RPMI7951 (cell line): ENCODE data around the gene TMEM37. TPM values are rescaled to one million over a fixed set of nuclear protein-coding genes. Genes with fewer than 3 reads are reported as not detected.

Experiments used
- DNase-seq: peaks from one replicate; pipeline ENCODE4 v3.0.0-alpha.2; 2012; ENCODE audit warnings: low read depth
- total RNA-seq: library from RNA; depleted of rRNA; stranded (reverse); fragments of >200 nt; shearing (Covaris generic); gene quantifications from 2 replicates; pipeline ENCODE4 v1.2.3, GENCODE V29; 2014

TMEM37 gene
- total RNA-seq, 1 experiment from 2014 or later, result not detected

DNA sequence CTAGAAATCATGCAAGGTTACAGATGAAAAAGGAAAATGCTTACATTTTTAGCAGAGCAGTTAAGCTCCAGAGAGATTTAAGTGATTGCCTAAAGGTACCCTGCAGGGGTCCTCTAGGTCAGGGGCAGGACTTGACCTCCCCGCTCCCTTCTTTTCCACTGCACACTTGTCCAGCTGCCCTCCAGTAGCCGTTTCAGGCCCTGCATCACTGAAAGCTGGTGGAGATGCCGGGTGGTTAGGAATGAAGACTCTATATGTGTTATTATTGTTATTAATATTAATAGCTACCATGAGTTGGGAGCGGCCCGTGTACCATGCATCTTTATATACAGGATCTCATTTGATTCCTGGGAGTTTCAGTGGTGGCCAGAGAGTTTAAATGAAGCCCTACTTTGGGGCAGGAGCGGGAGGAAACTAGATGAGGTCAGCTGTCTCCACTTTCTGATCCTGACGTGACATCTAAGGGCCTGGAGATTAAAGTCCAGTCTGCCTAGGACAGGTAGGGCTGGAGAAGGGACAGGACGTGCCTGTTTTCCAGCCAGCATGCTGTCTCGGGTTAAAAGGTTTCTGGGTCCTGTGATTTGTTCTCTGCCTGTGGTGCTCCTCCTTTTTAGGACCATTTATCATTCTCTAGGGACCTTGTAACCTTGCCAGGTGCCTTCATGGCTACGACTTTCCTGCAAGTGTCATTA, 2.1 kb downstream of the TMEM37 start:
- no peak for DNase-seq

DNA sequence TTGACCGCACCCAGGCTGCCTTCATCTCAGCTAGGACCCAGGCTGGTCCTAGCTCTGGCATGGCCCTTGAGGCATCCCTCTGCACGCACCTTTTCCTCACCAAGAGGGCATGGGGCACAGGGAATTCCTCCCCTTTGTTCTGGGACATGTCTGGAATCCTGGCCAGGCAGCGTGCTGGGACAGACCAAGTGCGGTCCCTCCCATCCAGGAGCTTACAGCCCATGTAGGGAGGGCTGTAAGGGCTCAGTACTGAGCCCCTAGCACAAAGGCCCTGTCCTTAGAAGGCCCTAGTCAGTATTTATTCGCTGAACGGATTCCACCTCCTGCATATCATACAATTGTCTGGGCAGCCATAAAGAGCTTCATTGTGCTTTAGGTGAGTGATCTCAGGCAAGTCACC, 3.0 kb downstream of the TMEM37 start:
- DNase-seq, result no peak

DNA sequence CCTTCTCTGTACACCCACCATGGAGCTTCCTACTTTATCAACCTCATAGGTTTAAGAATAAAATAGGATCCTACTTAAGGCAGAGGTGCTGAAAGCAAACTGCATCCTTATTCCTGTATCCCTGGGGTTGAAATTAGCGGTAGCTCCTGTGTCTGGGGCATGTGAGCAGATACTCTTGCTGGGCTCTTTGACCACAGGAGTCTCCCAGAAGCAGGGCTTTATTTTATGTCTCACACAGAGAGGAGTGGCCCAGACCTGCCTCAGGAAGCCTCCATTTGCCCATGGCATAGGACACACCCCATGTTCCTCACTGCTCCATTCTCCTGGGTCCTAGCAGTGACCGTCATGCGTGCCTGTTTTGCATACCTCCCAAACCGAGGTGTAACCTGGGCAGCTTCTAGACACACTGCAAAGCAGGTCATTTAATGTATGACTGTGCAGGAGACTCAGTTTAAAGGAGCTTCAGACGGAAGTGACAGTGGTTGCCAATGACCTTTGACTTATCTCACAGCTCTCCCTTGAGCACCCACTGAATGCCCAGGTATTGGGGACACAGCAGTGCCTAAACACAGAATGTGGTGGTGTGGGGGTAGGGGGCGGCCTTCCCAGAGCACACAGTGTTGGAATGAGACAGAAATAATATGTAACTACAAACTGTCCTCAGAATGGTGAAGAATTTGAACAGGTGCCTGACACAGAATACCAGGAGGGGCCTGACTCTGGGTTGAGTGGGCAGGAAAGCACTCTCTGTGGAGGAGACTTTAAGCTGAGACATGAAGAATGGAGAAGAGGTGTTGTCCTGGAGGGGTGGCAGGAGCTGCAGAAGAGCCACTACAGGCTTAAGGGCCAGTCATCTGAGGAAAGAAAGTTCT, 3.7 kb downstream of the TMEM37 start:
- DNase-seq, result no peak

DNA sequence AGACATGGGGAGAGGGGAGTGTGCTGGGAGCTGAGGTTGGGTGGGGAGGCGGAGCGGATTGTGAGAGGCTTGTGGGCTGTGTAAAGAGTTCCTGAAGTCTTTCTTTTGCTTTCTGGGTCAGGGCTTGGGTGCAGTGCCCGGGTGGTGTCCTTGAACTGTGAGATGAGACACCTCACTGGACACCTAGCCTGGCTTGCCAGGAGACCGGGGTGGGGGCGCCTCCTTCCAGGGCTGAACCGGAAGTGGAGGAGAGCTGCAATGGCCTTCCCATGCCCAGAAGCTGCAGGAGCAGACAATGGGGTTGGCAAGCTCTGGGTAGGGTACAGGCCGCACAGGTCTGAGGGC, 4.3 kb downstream of the TMEM37 start:
- DNase-seq, result no peak

DNA sequence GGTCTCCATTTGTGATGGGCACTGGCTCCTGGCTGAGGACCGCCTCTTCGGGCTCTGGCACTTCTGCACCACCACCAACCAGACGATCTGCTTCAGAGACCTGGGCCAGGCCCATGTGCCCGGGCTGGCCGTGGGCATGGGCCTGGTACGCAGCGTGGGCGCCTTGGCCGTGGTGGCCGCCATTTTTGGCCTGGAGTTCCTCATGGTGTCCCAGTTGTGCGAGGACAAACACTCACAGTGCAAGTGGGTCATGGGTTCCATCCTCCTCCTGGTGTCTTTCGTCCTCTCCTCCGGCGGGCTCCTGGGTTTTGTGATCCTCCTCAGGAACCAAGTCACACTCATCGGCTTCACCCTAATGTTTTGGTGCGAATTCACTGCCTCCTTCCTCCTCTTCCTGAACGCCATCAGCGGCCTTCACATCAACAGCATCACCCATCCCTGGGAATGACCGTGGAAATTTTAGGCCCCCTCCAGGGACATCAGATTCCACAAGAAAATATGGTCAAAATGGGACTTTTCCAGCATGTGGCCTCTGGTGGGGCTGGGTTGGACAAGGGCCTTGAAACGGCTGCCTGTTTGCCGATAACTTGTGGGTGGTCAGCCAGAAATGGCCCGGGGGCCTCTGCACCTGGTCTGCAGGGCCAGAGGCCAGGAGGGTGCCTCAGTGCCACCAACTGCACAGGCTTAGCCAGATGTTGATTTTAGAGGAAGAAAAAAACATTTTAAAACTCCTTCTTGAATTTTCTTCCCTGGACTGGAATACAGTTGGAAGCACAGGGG, 5.5 kb downstream of the TMEM37 start:
- DNase-seq, result no peak

DNA sequence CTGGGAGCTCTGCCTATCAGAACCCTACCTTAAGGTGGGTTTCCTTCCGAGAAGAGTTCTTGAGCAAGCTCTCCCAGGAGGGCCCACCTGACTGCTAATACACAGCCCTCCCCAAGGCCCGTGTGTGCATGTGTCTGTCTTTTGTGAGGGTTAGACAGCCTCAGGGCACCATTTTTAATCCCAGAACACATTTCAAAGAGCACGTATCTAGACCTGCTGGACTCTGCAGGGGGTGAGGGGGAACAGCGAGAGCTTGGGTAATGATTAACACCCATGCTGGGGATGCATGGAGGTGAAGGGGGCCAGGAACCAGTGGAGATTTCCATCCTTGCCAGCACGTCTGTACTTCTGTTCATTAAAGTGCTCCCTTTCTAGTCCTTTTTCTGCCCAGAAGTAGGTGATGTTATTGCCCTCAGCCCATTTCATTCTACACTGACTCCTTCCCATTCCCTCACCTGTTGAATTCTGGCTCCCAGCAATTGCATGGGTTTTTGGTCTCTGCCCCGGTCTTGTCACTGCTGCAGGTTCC, 6.5 kb downstream of the TMEM37 start:
- DNase-seq, result no peak

DNA sequence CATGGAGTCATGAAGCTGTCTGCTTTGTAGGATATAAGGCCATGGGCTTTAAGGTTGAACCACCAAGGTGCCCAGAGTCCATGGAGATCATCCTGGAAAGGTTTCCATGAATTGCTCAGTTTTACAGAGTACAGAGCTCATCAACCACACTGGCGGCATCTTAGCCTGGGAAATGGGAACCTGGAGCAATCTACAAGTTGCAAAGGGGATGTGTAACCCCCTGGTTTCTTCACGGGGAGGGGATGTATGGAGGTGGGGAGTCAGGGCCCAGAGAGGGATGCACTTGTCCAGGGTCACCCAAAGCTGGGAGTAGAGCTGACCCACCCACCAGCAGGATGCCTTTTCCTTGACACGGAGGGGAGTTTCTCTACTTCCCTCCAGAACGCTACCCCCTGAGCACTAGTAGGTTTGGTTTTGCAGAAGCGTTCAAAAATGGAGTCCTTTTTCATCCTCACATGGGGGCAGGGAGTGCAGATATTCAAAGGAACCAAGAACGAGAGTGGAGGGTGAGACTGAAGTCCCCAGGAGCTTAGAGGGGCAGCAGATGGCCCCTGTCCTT, 7.2 kb downstream of the TMEM37 start:
- no peak for DNase-seq

DNA sequence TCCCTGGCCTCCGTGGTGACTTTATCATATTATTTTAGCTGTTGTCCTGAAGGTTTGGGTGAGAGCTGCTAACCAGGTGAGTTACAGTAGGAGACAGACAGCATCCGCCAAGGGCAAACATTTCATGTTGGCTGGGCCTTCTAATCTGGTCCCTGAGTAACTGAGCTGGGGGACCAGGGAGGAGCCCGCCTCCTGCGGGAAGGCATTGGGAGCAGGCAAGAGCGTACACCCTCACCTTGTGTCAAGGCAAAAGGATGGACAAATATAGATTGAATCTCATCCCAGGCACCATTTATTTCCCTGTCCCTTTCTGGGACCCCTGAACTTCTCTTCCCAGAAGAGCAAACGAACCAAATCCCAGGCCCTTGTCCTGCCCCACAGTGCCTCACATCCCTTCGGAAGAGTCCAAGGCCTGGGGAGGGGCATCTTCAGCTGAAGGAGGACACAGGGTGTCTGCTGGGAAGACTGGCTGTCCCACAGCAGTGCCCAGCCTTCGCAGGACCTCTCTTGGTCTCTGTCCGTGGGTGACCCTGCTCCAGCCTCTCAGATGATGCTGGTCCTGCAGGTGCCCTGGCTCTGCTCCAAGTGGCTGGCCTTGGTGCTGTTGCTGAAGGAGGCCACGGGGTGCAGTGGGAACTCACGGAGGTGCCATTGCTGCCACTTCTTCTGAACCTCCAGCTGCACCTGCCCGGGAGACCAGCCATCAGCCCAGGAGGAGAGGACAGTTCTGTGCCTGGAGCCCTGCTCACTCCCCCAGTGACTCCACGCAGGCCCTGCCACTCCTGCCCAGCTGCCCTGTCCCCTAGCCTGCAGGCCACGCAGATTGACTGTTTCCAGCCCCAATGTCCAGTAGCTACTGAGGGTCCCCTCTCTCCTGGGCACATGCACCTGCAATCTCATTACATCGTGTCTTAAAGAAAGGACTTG, 8.2 kb downstream of the TMEM37 start:
- DNase-seq, result no peak

DNA sequence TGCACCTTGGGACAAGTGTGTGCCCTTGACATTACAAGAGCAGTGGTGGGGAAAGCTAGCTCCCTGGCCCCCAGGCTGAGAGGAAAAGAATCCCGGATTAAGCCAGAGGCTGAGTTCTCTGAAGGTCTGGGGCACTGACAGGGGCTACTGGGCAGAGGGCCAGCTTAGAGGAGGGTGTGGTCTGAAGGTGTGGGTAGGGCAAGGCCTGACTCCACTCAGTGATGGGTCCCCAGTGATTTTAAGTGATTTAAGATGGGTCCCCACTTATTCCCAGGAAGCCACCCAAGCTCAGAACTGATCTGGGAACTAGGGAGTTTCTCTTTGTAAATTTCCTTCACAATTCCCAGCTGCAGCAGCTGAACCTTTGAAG, 8.8 kb downstream of the TMEM37 start:
- no peak for DNase-seq

DNA sequence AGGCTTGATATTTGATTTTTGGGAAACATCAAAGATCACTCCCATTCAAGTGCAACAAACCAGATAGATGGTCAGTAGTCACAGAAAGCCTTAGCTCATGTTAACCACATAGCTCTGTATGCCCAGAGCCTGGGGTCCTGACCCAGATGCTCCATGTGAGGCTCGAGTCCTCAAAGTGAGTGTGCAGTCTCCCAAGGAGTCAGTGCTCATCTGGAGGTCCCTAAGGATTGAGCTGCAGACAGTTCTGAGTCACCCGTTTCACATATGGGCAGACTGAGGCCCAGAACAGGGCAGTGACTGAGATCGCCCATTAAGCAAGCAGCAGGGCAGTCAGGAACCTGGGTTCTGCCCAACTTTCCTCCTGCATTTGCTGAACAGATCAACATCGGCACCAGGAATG, 9.2 kb downstream of the TMEM37 start:
- no peak for DNase-seq

DNA sequence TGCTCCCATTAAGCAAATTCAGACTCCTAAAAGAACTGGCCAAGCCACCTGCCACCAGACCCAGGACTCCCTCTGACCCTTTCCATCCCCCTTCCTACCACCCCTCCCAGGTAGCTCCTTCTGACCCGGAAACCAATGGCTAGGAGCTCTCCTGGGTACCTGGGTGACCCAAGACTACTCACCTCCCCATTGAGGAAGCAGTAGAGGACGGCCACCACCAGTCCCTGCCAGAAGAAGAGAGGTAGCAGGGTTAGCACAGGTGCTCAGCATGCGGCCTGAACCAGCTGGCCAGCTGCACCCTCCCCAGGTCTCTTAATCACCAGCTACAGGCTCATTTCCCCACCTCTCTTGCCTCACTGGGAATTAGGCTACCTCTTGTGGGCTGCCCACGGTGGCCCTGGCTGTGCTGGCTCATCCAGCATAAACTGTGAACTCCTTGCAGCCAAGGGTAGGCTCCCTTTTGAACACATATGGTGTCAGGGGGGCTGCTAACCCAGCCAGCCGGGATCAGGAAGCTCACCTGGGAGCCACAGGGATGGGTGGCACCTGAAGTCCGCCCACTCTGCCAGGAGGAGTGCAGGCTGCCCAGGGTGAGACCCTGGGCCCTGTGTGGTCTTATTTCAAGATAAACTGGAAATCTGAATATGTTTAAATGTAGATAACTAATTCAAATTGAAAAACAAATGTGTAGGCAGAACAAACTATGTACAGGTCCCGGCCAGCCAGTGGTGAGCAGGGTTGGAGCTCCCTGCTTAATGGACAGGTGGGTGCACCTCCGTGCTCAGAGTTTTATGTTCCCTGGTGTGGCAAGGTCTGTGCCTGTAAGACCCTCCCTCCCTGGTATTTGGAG, 9.9 kb downstream of the TMEM37 start:
- DNase-seq, result no peak

DNA sequence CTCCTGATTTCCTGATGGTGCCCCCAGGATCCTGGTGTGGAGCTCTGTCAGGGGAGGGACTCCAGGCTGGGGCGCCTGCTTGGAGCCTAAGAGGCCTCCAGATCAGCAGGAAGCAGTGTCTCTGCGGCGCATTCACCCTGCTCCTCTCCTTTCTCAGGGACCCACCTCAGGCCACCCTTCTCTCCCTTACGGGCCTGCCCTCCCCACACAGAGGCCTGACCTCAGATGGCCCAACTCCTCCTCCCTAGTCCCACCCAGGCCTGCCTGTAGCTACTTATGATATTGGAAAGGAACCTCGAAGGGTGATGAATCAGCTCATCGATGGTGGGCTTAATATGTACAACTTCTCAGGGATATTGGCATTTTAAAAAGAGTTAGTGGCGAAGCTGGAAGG, 10.6 kb downstream of the TMEM37 start:
- no peak for DNase-seq

DNA sequence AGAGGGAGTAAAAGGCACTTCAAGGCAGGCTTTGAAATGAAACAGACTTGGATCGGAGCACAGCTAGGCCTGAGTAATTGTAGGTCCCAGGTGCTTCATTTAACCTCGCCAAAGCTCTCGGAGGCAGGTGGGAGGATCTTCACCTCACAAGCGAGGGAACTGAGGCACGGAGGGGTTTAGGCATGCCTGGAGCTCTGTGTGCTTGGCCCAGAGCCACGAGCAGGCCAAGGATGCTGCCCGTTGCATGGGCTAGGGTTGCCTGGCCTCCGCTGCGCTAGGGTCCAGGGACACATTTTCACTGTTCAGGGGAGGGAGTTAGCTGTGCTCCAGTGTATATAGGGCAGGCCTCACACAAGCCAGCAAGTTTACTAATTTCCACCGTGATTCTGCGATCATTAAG, 11.2 kb downstream of the TMEM37 start:
- DNase-seq, result no peak

DNA sequence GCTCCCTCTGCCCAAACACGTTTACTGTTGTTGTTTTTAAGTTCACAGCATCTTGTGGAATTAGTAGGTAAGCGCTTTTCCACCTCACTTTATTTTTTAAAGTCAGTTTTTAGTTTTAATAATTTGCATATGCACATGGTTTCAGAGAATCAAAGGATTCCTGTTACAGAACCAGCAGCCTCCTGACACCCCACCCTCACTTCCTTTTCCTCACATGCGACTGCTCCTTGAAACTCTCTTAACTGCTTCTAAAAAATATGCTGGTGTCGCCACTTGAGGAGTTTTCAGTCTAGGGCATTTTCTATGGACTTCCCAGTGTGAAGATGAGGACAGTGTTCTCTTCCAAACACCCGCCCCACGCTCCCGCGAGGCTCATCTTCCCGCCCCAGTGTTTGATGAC, 14.4 kb downstream of the TMEM37 start:
- no peak for DNase-seq

DNA sequence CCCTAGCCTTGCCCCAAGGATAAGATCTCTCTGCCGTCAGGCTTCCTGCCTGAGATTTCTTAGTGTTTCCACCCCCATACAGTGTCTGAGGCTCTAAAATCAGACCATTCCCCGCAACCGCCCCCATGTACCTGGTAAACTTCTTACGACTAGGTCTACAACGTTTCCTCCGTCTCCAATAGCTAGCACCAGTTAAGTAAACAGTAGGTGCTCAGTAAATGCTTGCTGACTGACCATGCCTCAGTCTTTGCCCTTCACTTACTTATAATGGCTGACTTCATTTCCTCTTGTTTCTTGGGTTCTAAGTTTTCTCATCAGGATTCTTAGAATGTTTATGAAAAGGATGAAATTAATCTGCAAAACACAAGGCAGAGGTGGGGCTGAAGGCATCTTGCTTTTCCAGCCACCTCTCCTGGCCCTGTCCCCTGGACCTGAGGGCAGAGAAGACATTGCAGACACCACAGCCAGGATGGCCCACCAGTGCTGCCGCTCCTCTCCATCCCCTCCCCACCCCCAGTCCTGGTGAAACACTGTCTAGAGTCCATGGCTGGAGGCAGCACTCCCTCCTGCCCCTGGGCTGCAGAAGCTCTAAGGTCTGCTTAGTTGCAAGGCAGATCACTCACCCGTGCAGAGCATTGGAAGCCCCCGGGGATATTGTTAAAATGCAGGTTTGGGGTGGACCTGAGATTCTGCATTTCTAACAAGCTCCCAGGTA, 16.9 kb downstream of the TMEM37 start:
- no peak for DNase-seq

DNA sequence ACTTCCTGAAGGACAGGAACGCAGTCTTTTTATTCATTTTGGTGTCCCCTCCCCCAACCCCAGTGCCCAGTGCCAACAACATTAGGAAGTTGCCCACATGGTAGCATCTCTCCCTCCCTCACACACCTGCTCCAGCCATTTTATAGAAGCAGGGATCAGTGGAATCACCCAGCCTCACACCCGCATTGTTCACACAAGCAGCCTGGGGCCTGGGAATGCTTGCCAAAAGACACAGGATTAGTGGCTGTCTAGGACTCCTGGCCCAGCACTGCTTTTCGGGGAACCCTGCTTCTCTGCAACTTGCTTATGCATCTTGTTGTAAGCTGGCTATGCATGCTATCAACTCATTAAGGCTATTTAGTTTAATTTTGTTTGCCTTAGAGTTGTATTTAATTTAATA, 17.9 kb downstream of the TMEM37 start:
- no peak for DNase-seq

DNA sequence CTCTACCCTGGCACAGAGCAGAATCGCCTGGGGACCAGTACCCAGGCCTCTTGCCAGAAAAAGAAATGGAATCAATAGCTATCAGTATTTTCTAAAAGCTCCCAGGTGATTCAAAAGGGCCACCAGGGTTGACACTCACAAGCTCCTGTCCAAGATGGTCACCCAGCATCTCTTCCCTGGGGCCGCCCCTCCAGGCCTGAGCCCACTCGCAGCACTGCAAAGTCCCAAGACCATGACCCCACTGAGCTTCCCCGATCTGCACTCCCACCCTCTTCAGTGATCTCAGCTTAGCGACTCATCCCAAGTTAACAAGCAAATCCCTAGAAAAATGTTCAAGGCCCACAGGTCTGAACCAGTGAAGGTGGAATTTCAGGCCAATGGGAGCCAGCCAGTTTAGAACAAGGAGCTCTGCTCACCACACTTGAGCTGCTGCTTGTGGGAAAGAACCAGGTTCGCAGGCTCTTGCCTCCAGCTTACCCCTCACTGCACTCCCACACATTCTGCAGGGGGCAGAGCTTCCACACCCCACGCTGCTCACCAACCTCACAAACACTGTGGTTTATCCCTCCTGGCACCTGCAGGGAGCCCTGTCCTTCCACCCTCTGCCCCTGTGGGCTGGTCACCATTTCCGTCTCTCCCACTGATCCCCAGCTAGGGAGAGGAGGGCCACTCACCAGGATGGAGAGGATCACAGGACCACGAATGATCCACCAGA, 19.8 kb downstream of the TMEM37 start:
- no peak for DNase-seq

DNA sequence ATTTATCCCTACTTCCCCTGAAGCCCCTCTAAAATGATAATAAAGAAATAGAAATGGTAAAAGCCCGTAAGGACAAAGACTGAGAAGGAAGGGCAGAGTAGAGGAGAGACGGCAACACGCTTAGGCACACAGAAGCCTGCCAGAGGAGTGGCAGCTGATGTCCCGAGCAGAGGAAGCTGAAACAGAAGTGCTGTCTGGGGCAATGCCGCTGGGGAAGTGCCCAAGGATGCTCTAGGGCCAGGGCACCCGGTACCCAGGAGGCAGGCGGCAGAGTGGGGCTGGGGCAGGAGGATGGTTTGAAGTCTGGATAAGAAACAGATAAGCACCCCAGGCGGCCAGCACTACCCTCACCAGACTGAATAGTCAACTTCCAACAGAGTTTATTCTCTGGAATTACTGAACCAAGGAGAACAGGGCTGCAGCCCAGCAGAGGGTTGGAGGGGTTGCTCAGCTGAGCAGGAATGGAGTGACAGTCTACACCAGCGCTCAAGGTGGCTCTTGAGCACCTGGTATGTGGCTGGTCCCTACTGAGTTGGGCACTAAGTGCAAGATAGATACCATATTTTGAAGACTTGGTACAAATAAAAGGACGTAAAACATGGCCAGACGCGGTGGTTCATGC, 22.4 kb downstream of the TMEM37 start:
- DNase-seq, result no peak
